ENCODE results near the gene LENEP. TPM values are rescaled to one million over a fixed set of nuclear protein-coding genes. Genes with fewer than 3 reads are reported as not detected.

The LENEP gene
- total and polyA plus RNA-seq, 11 donors: not detected

GRCh38 chr1:155012026-155012546 lies 18.7 kb downstream of the LENEP start:
- TF ChIP-seq POLR2A (IDR thresholded peaks at IDR 0.05) (peak in 1 of 2 donors; percentile 21), CTCF (IDR thresholded peaks at IDR 0.05) (no peak)
- H3K27me3 ChIP-seq: no peaks in the 10 kb centered on the region
- intact Hi-C loops (cut with DNase I): loop anchor here in 2 of 10 donors (5.0 kb wide), 1 partner anchor 45 kb away; no protein-coding TSS in a partner anchor
- H3K9me3 ChIP-seq: no peaks in the 10 kb centered on the region
- ATAC-seq (peak; percentile 29 to 65 (median 46)), DNase-seq (peak; percentile 61 to 80 (median 72))
- H3K4me1 ChIP-seq: peaks cover 3 to 78% (median 41%) of the 10 kb centered on the region in 12 donors
- H3K4me3 ChIP-seq: peak overlapping the region in 1 of 12 donors; percentile 12
- H3K27ac ChIP-seq: peak overlapping the region in 10 of 12 donors; percentile 24 to 97 (median 48)
- peaks cover 0 to 25% (median 17%) of the 10 kb centered on the region in 9 donors for H3K36me3 ChIP-seq
- 20 to 31% (median 25%) methylated on average over 7 to 9 of the region's 9 CpGs for WGBS, 4 donors

- WGBS, 4 donors: 69 to 78% (median 74%) methylated on average over 3 of the region's 3 CpGs
- no peak for ATAC-seq
- no peak for DNase-seq
- Histone ChIP-seq H3K4me3 (peak overlapping the region in 1 of 12 donors; percentile 5), H3K27me3 (no peaks in the 10 kb centered on the region), H3K27ac (peak overlapping the region in 6 of 12 donors; percentile 30 to 97 (median 52)), H3K4me1 (peaks cover 7 to 78% (median 38%) of the 10 kb centered on the region in 12 donors), H3K9me3 (no peaks in the 10 kb centered on the region), H3K36me3 (peaks cover 0 to 25% (median 17%) of the 10 kb centered on the region in 9 donors)
- intact Hi-C loops (cut with DNase I): loop anchor here in 2 of 10 donors (5.0 kb wide), 1 partner anchor 46 kb away; no protein-coding TSS in a partner anchor
- TF ChIP-seq POLR2A (IDR thresholded peaks at IDR 0.05): no peak
These were observed 19.6 kb downstream of the LENEP start for GRCh38 chr1:155012776-155013602.

GRCh38 chr1:155013632-155014031 lies 20.2 kb downstream of the LENEP start:
- no peak for DNase-seq
- TF ChIP-seq CTCF (IDR thresholded peaks at IDR 0.05) (no peak), POLR2A (IDR thresholded peaks at IDR 0.05) (no peak)
- H3K4me1 ChIP-seq: peaks cover 8 to 74% (median 34%) of the 10 kb centered on the region in 12 donors
- 50 to 62% (median 51%) methylated on average over 7 to 8 of the region's 8 CpGs for WGBS, 4 donors
- H3K9me3 ChIP-seq: no peaks in the 10 kb centered on the region
- ATAC-seq: no peak
- no peaks in the 10 kb centered on the region for H3K27me3 ChIP-seq
- intact Hi-C loops (cut with DNase I): loop anchor here in 2 of 10 donors (5.0 kb wide), 1 partner anchor 46 kb away; no protein-coding TSS in a partner anchor
- H3K27ac ChIP-seq: peak overlapping the region in 3 of 12 donors; percentile 47 to 97 (median 63)
- peak overlapping the region in 1 of 12 donors; percentile 5 for H3K4me3 ChIP-seq
- H3K36me3 ChIP-seq: peaks cover 0 to 25% (median 17%) of the 10 kb centered on the region in 9 donors

- TF ChIP-seq CTCF (IDR thresholded peaks at IDR 0.05) (no peak), POLR2A (IDR thresholded peaks at IDR 0.05) (no peak)
- Histone ChIP-seq H3K4me3 (no peak overlapping the region), H3K27me3 (no peaks in the 10 kb centered on the region), H3K9me3 (no peaks in the 10 kb centered on the region), H3K27ac (no peak overlapping the region), H3K4me1 (peaks cover 8 to 64% (median 31%) of the 10 kb centered on the region in 12 donors), H3K36me3 (peaks cover 0 to 25% (median 17%) of the 10 kb centered on the region in 9 donors)
- intact Hi-C loops (cut with DNase I): loop anchor here in 7 of 10 donors (5.0 kb wide), 5 partner anchors 37 to 58 kb away; partner anchors contain the start of genes ADAM15 (in 1 of the 7), CKS1B (in 1 of the 7), PBXIP1 (in 1 of the 7) and PYGO2 (in 1 of the 7)
- ATAC-seq (no peak), DNase-seq (peak in 1 of 5 donors; percentile 68)
- 92 to 94% (median 94%) methylated on average over 28 to 31 of the region's 31 CpGs for WGBS, 4 donors
These were observed 21.5 kb downstream of the LENEP start for GRCh38 chr1:155014709-155015508.

Measured in heart left ventricle (tissue), 16 donors.